Activated naive CD4-positive, alpha-beta T cell treated with anti-CD3 and anti-CD28 coated beads, Interleukin-2, amount 50 U/mL, for 24 hours (primary cell): ENCODE measurements around the gene CYP1A1.
"Not testable (repeated sequence)": the region's sequence is repeated elsewhere in the genome, so short reads cannot be mapped to it uniquely, and the experiment has no call there.

Experiments
- H3K27ac Mint-ChIP-seq: one replicate; pipeline ENCODE4 v1.8.0; 2021; ENCODE audit warnings: mild to moderate bottlenecking, mixed read lengths
- H3K27me3 Mint-ChIP-seq: one replicate; pipeline ENCODE4 v1.8.0; 2021; ENCODE audit warnings: mixed read lengths
- H3K36me3 Mint-ChIP-seq: one replicate; pipeline ENCODE4 v1.8.0; 2021; ENCODE audit warnings: mixed read lengths
- H3K4me1 Mint-ChIP-seq: one replicate; pipeline ENCODE4 v1.8.0; 2021; ENCODE audit warnings: mixed read lengths
- H3K4me3 Mint-ChIP-seq: one replicate; pipeline ENCODE4 v1.8.0; 2021; ENCODE audit warnings: mild to moderate bottlenecking, mixed read lengths
- H3K9me3 Mint-ChIP-seq: one replicate; pipeline ENCODE4 v1.8.0; 2021; ENCODE audit warnings: mixed read lengths

The CYP1A1 gene

GRCh38 chr15:74750751-74751150 is 25.4 kb upstream of the CYP1A1 start:
- no peak overlapping the region for H3K4me3 Mint-ChIP-seq
- H3K36me3 Mint-ChIP-seq = no peaks in the 10 kb centered on the region
- H3K9me3 Mint-ChIP-seq = no peaks in the 10 kb centered on the region
- no peaks in the 10 kb centered on the region for H3K27me3 Mint-ChIP-seq
- H3K4me1 Mint-ChIP-seq = no peaks in the 10 kb centered on the region
- no peak overlapping the region for H3K27ac Mint-ChIP-seq

- Mint-ChIP-seq H3K27ac (no peak overlapping the region), H3K4me1 (no peaks in the 10 kb centered on the region), H3K4me3 (no peak overlapping the region), H3K36me3 (no peaks in the 10 kb centered on the region), H3K9me3 (no peaks in the 10 kb centered on the region), H3K27me3 (no peaks in the 10 kb centered on the region)
Measured at GRCh38 chr15:74749832-74750231, 24.5 kb upstream of the CYP1A1 start.

GRCh38 chr15:74748322-74748946 is 23.1 kb upstream of the CYP1A1 start, which contains the start of gene CYP1A2:
TSS of gene CYP1A2 (plus strand) at chr15:74748845. CDS start at chr15:74749739, 894 bp downstream.
- Mint-ChIP-seq H3K27me3 (no peaks in the 10 kb centered on the region), H3K9me3 (no peaks in the 10 kb centered on the region), H3K27ac (no peak within 1 kb of the TSS), H3K36me3 (no peaks in the 10 kb centered on the region), H3K4me3 (no peak within 1 kb of the TSS), H3K4me1 (no peaks in the 10 kb centered on the region)

- Mint-ChIP-seq H3K9me3 (peaks cover 6% of the 10 kb centered on the region), H3K4me1 (no peaks in the 10 kb centered on the region), H3K36me3 (no peaks in the 10 kb centered on the region), H3K4me3 (no peak overlapping the region), H3K27ac (no peak overlapping the region), H3K27me3 (no peaks in the 10 kb centered on the region)
Measured at GRCh38 chr15:74746389-74746788, 21.1 kb upstream of the CYP1A1 start.

GRCh38 chr15:74742422-74742821 is 17.1 kb upstream of the CYP1A1 start:
- peaks cover 5% of the 10 kb centered on the region for H3K36me3 Mint-ChIP-seq
- H3K9me3 Mint-ChIP-seq = peaks cover 6% of the 10 kb centered on the region
- peaks cover 8% of the 10 kb centered on the region for H3K4me1 Mint-ChIP-seq
- no peaks in the 10 kb centered on the region for H3K27me3 Mint-ChIP-seq
- no peak overlapping the region for H3K4me3 Mint-ChIP-seq
- H3K27ac Mint-ChIP-seq = peak overlapping the region; percentile 14

- Mint-ChIP-seq H3K4me1 (peaks cover 15% of the 10 kb centered on the region), H3K27ac (peak overlapping the region; percentile 8)
- H3K27me3 Mint-ChIP-seq = not testable (repeated sequence)
Measured at GRCh38 chr15:74738239-74738638, 12.9 kb upstream of the CYP1A1 start.

GRCh38 chr15:74735305-74735704 is 10.0 kb upstream of the CYP1A1 start:
- H3K27me3 Mint-ChIP-seq = peaks cover 3% of the 10 kb centered on the region
- H3K36me3 Mint-ChIP-seq = peaks cover 7% of the 10 kb centered on the region

More at GRCh38 chr15:74738239-74738638, 12.9 kb upstream of the CYP1A1 start:
- not testable (repeated sequence) for H3K4me3 Mint-ChIP-seq, H3K36me3 Mint-ChIP-seq, H3K9me3 Mint-ChIP-seq

GRCh38 chr15:74733269-74733668 is 7.9 kb upstream of the CYP1A1 start:
- peaks cover 5% of the 10 kb centered on the region for H3K27me3 Mint-ChIP-seq

More at GRCh38 chr15:74735305-74735704, 10.0 kb upstream of the CYP1A1 start:
- Mint-ChIP-seq H3K4me1 (peaks cover 15% of the 10 kb centered on the region), H3K4me3 (no peak overlapping the region), H3K27ac (no peak overlapping the region), H3K9me3 (no peaks in the 10 kb centered on the region)

GRCh38 chr15:74732846-74733245 is 7.5 kb upstream of the CYP1A1 start:
- Mint-ChIP-seq H3K36me3 (peaks cover 3% of the 10 kb centered on the region), H3K27me3 (peaks cover 5% of the 10 kb centered on the region), H3K4me3 (no peak overlapping the region), H3K4me1 (peaks cover 9% of the 10 kb centered on the region), H3K9me3 (no peaks in the 10 kb centered on the region), H3K27ac (no peak overlapping the region)

More at GRCh38 chr15:74733269-74733668, 7.9 kb upstream of the CYP1A1 start:
- Mint-ChIP-seq H3K36me3 (peaks cover 7% of the 10 kb centered on the region), H3K4me3 (no peak overlapping the region), H3K4me1 (peaks cover 14% of the 10 kb centered on the region), H3K9me3 (no peaks in the 10 kb centered on the region), H3K27ac (no peak overlapping the region)

- Mint-ChIP-seq H3K4me1 (peaks cover 6% of the 10 kb centered on the region), H3K4me3 (no peak overlapping the region), H3K36me3 (no peaks in the 10 kb centered on the region), H3K9me3 (no peaks in the 10 kb centered on the region), H3K27me3 (peaks cover 4% of the 10 kb centered on the region), H3K27ac (peak overlapping the region; percentile 21)
Measured at GRCh38 chr15:74730619-74731316, 5.4 kb upstream of the CYP1A1 start.

- not testable (repeated sequence) for H3K36me3 Mint-ChIP-seq, H3K4me1 Mint-ChIP-seq, H3K4me3 Mint-ChIP-seq, H3K27ac Mint-ChIP-seq, H3K27me3 Mint-ChIP-seq, H3K9me3 Mint-ChIP-seq
Measured at GRCh38 chr15:74729372-74729771, 4.0 kb upstream of the CYP1A1 start.

GRCh38 chr15:74728699-74729098 is 3.4 kb upstream of the CYP1A1 start:
- H3K27me3 Mint-ChIP-seq, H3K9me3 Mint-ChIP-seq, H3K27ac Mint-ChIP-seq, H3K36me3 Mint-ChIP-seq, H3K4me3 Mint-ChIP-seq: not testable (repeated sequence)
- H3K4me1 Mint-ChIP-seq = peaks cover 11% of the 10 kb centered on the region

GRCh38 chr15:74727727-74728126 is 2.4 kb upstream of the CYP1A1 start:
- Mint-ChIP-seq H3K4me1 (peaks cover 11% of the 10 kb centered on the region), H3K4me3 (no peak overlapping the region), H3K9me3 (no peaks in the 10 kb centered on the region), H3K27me3 (peaks cover 4% of the 10 kb centered on the region), H3K27ac (no peak overlapping the region), H3K36me3 (no peaks in the 10 kb centered on the region)

- H3K4me1 Mint-ChIP-seq = peaks cover 11% of the 10 kb centered on the region
- peak overlapping the region; percentile 53 for H3K27ac Mint-ChIP-seq
- peaks cover 4% of the 10 kb centered on the region for H3K27me3 Mint-ChIP-seq
- no peaks in the 10 kb centered on the region for H3K9me3 Mint-ChIP-seq
- no peaks in the 10 kb centered on the region for H3K36me3 Mint-ChIP-seq
- H3K4me3 Mint-ChIP-seq = peak overlapping the region; percentile 80
Measured at GRCh38 chr15:74726774-74727164, 1.4 kb upstream of the CYP1A1 start.

- H3K9me3 Mint-ChIP-seq = no peaks in the 10 kb centered on the region
- no peak overlapping the region for H3K27ac Mint-ChIP-seq
- peaks cover 4% of the 10 kb centered on the region for H3K27me3 Mint-ChIP-seq
- H3K4me3 Mint-ChIP-seq = peak overlapping the region; percentile 80
- no peaks in the 10 kb centered on the region for H3K36me3 Mint-ChIP-seq
- peaks cover 11% of the 10 kb centered on the region for H3K4me1 Mint-ChIP-seq
Measured at GRCh38 chr15:74725845-74726773, 781 bp upstream of the CYP1A1 start.
